HL-60 (cell line): ENCODE results near the gene SH3BGRL3.
A peak's percentile ranks its signal among the peaks of the same experiment; 100 is the strongest.

Source experiments
- DNase-seq, 2 experiments: peaks; one replicate each; pipeline ENCODE4 v3.0.0-alpha.2; 2010 to 2020; ENCODE audit warnings: low read depth in 1 of 2, low spot score in 1 of 2
- H3K27ac ChIP-seq: fragments of 250-450 bp; sonication (Bioruptor Pico); replicated peaks from 2 replicates; pipeline ENCODE4 v1.5.1; 2020; ENCODE audit warnings: mild to moderate bottlenecking, moderate library complexity
- H3K27me3 ChIP-seq: fragments of 250-450 bp; sonication (Bioruptor Pico); 2 replicates; pipeline ENCODE4 v1.5.1; 2021; ENCODE audit warnings: mild to moderate bottlenecking, moderate library complexity; ENCODE audit not compliant: insufficient read depth, poor library complexity, severe bottlenecking
- H3K4me3 ChIP-seq: replicated peaks from 2 replicates; pipeline ENCODE4 v1.5.1; 2011; ENCODE audit warnings: mild to moderate bottlenecking, control low read depth, low read length; ENCODE audit not compliant: insufficient read depth
- CTCF ChIP-seq: IDR thresholded peaks from one replicate; pipeline ENCODE4 v1.5.1; 2011; ENCODE audit warnings: low read length, control low read depth, inconsistent platforms; ENCODE audit not compliant: insufficient read depth
- GABPA ChIP-seq: IDR thresholded peaks from 2 replicates; pipeline ENCODE4 v1.6.1; 2012; ENCODE audit warnings: low read depth
- POLR2AphosphoS5 ChIP-seq: IDR thresholded peaks from 2 replicates; pipeline ENCODE4 v1.6.1; 2012; ENCODE audit warnings: low read depth
- REST ChIP-seq: IDR thresholded peaks from 2 replicates; pipeline ENCODE4 v1.6.1; 2012; ENCODE audit warnings: low read depth; ENCODE audit not compliant: insufficient replicate concordance
- SPI1 ChIP-seq: IDR thresholded peaks from 2 replicates; pipeline ENCODE4 v1.6.1; 2012; ENCODE audit warnings: low read depth, mild to moderate bottlenecking, borderline replicate concordance

The SH3BGRL3 gene

GRCh38 chr1:26318338-26319064 lies 38.6 kb downstream of the SH3BGRL3 start:
- Histone ChIP-seq H3K4me3 (no peak overlapping the region), H3K27ac (peak overlapping the region; percentile 42; the same call in 1 of the 2 replicates), H3K27me3 (no peaks in the 10 kb centered on the region)
- DNase-seq: no peak
- no peak; the same call in 1 of the 2 replicates for TF ChIP-seq SPI1
- no peak for TF ChIP-seq REST
- no peak for TF ChIP-seq GABPA
- TF ChIP-seq CTCF: no peak
- no peak for TF ChIP-seq POLR2AphosphoS5

- no peak for DNase-seq
- Histone ChIP-seq H3K27me3 (no peaks in the 10 kb centered on the region), H3K4me3 (no peak overlapping the region), H3K27ac (no peak overlapping the region)
- TF ChIP-seq SPI1: no peak
- no peak for TF ChIP-seq CTCF
- no peak for TF ChIP-seq POLR2AphosphoS5
- no peak for TF ChIP-seq REST
- no peak for TF ChIP-seq GABPA
Measured at GRCh38 chr1:26320896-26321295, 41.0 kb downstream of the SH3BGRL3 start.

GRCh38 chr1:26321315-26322041 lies 41.6 kb downstream of the SH3BGRL3 start:
- Histone ChIP-seq H3K27me3 (no peaks in the 10 kb centered on the region), H3K4me3 (no peak overlapping the region), H3K27ac (no peak overlapping the region)
- peak; percentile 70 to 94 for DNase-seq
- TF ChIP-seq POLR2AphosphoS5 (no peak), CTCF (peak; percentile 57)
